ENCODE results near the gene ARSK.

ARSK gene

GRCh38 chr5:95564450-95564849 lies 9.5 kb downstream of the ARSK start:
- DNase-seq, result no peak

DNA sequence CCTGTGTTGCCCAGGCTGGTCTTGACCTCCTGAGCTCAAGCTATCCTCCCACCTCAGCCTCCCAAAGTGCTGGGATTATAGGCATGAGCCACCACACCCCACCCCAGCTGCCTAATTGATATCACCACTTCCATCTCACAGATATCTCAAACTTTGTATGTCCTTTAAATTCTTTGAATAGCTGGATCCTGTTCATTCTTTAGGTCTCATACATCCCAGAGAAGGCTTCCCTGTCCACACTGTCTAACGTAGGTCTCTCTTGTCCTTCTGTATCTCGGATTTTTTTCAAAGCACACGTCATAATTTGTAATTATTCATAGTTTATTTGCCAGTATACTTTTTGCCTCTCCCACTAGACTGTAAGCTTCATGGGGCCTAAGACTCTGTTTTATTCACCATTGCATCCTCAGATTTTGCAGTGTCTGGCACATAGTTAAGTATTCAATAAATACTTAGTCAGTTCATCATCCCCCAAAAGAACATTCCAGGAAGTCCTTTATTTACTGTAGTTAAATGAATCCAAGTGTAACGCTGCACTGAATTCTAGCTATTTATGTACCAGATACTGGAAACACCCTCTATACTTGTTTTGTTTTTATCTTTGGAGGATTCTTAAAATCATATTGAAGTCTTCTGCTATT lies 10.5 kb downstream of the ARSK start:
- no peak for DNase-seq

DNA sequence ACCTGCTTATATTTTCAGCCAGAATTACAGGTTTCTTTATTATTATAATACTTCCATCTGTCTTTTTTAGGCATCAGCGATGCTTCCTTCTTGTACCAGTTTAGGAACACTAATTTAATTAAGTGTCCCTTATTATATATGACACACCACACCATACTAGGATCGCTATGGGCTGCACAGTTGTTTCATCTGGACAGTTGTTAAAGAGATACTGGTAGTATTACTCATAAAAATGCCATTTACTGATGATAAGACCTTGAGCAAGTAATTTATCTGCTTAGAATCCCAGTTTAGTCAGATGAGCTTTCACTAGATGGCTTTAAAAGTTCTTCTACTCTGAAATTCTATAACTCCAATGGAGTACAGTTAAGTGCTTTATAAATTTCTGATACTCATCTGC lies 17.1 kb downstream of the ARSK start:
- no peak for DNase-seq

DNA sequence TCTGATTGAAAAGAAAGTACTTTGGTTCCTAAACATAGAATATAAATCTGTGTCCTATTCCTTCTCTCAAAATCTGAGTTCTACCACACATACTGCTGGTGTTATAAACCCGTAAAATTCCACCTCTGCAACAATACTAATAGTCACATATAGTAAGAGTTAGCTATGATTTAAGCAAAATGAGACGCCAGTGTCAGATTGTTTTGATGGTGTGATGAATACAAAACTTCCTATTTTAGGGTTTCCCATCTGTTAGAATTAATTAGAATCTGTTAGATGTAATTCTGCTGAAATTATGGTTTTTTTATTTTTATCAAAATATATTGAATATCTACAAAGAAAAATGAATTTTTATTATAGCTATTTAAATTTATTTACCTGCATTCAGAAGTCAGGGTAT lies 26.7 kb downstream of the ARSK start:
- DNase-seq, result no peak

- DNase-seq, result no peak
Observed at GRCh38 chr5:95583992-95584391, 29.1 kb downstream of the ARSK start.

DNA sequence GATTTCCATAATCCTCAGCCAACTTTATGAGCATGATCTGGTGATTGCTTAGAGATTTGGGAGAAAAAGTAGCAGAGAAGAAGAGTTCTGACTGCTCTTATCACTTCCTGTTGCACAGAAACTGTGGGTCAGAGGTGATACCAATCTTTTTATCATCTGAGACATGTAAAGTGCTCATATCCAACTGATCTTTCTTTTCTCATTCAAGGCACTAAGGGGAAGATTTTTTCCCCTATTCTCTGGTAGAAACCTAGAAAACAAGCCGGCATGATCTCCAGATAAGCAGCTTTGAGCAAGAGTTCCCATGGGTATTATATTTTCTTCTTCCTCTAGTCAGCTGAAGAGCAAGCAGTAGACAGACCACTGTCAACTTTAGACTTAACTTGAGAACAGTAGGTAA lies 36.0 kb downstream of the ARSK start:
- no peak for DNase-seq

DNA sequence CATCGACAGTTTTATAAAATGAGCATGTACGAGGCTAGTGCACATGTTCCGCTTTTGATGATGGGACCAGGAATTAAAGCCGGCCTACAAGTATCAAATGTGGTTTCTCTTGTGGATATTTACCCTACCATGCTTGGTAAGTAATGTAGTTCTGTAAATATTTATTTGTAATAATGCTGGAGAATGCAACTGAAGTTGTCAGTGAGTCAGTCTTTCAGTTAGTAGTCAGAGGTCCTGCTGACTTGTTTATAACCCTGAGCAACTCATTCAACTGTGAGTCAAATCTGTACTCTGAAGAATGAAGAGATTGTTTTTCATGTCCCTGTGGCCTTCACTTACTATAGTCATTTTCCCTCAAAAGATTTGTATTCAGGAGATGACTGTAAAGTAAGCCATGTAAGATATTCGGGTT lies 36.6 kb downstream of the ARSK start:
- DNase-seq, result no peak

- DNase-seq, result no peak
Observed at GRCh38 chr5:95595289-95595931, 40.5 kb downstream of the ARSK start.

- DNase-seq, result no peak
Observed at GRCh38 chr5:95599252-95599651, 44.4 kb downstream of the ARSK start.

- DNase-seq, result no peak
Observed at GRCh38 chr5:95600557-95600956, 45.7 kb downstream of the ARSK start.

DNA sequence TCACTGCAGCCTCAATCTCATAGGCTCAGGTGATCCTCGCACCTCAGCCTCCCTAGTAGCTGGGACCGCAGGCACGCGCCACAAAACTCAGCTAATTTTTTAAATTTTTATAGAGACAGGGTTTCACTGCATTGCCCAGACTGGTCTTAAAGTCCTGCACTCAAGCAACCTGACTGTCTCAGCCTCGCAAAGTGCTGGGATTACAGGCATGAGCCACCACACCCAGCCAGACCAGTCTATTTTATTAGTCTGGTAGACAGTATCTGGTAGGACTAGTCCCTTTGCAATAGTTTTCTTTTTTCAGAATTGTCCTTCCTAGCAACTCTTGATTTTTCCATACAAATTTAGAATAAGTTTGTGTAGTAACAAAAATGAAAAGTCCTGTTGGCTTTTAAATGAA lies 50.9 kb downstream of the ARSK start:
- DNase-seq, result no peak

- no peak for DNase-seq
Observed at GRCh38 chr5:95606419-95606818, 51.5 kb downstream of the ARSK start.

DNA sequence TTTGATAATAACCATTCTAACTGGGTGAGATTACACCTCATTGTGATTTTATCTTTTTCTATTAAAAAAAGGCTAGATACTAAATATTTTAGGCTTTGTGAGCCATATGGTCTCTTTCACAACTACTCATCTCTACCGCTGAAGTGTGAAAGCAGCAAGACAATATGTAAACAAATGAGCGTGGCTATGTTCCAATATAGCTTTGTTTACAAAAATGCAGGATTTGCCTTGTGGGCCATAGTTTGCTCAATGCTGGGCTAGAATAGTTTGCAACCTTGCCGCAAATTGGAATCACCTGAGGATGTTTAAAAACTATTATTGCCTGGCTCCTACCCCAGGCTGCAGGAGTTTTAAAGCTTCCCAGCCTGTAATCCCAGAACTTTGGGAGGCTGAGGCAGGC lies 54.8 kb downstream of the ARSK start:
- DNase-seq, result no peak

DNA sequence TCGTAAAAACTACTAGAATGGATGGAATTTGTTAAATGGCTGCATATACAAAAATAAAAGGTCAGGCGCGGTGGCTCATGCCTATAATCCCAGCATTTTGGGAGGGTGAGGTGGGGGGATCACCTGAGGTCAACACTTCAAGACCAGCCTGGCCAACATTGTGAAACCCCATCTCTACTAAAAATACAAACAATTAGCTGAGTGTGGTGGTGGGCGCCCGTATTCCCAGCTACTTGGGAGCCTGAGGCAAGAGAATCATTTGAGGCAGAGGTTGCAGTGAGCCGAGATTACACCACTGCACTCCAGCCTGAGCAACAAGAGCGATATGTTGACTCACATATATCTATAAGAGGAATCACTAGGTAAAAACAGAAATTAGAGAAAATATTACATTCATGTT lies 55.6 kb downstream of the ARSK start:
- no peak for DNase-seq

- DNase-seq, result no peak
Observed at GRCh38 chr5:95611396-95611795, 56.5 kb downstream of the ARSK start.

GRCh38 chr5:95613514-95613913 lies 58.6 kb downstream of the ARSK start:
- no peak for DNase-seq

DNA sequence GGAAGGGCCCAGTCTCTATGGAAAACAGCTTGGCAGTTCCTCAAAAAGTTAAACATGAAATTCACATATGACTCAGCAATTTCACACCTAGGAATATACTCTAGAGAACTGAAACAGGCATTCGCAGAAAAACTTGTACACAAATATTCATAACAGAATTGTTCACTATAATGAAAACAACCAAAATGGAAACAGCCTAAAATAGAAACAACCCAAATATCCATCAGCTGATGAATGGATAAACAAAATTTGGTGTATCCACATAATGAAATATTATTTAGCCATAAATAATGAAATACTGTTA lies 60.2 kb downstream of the ARSK start:
- DNase-seq, result no peak

DNA sequence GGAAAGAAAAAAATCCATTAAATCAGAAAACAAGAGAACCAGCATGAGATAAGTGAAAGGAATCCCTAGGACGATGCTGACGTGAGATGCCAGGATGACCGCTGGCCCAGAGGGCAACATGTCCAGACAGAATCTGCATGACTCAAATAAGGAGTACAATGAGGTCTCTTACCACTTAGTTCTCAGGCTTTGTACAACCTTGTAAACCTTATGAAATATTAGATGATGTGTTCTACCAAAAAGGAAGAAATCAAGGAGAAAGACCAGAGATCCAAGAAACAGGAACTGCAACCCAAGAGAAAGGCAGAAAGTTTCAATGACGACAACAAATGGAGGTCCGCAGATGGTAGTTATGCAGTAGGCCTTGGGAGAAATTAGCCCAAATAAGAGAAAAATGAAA lies 62.2 kb downstream of the ARSK start:
- DNase-seq, result no peak

GRCh38 chr5:95619096-95619495 lies 64.2 kb downstream of the ARSK start:
- no peak for DNase-seq

DNA sequence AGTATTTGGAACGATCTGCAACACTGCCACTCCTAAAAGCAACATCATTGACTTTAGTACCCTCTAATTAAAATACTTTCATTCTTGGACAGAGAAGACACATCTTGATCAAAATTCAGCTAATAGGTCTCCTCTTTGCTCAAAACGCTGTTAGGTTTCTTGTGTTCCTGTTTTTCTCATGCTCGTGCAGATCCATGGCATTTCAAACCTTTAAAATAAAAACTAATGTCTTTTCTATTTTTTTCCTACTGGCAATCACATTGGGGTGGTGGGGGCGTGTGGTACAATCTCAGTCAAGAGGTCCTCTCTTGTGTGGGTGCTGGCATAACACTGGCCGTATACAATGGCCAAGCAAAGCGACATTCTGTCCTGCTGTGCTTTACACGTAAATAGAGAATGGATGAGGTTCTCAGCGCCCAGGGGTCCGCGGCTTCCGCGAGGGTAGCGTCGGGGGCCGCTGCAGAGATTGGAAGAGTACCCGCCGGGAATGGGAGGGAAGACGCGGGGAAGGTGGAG lies 64.7 kb downstream of the ARSK start:
- no peak for DNase-seq

- no peak for DNase-seq
Observed at GRCh38 chr5:95620030-95620869, 65.3 kb downstream of the ARSK start, which contains the start of gene GPR150. TSS of gene GPR150 (plus strand) at chr5:95620087. CDS start at chr5:95620276, 189 bp downstream.

- DNase-seq, result no peak
Observed at GRCh38 chr5:95620870-95621838, 66.3 kb downstream of the ARSK start.
